ENCODE measurements around the gene ZFHX3.

The ZFHX3 gene

GRCh38 chr16:73054813-73055482, 7.0 kb upstream of the ZFHX3 start:
- DNase-seq (ENCODE audit: low read depth), result no peak

GRCh38 chr16:73054498-73054812, 6.5 kb upstream of the ZFHX3 start:
- DNase-seq (ENCODE audit: low read depth), result no peak

- DNase-seq (ENCODE audit: low read depth), result no peak
These were observed 6.2 kb upstream of the ZFHX3 start for GRCh38 chr16:73054125-73054484.

- no peak for DNase-seq (ENCODE audit: low read depth)
These were observed 5.6 kb upstream of the ZFHX3 start for GRCh38 chr16:73053364-73054124.

- DNase-seq (ENCODE audit: low read depth), result no peak
These were observed 5.1 kb upstream of the ZFHX3 start for GRCh38 chr16:73053038-73053363.

GRCh38 chr16:73052576-73052975, 4.6 kb upstream of the ZFHX3 start:
- DNase-seq (ENCODE audit: low read depth), result no peak

GRCh38 chr16:73051961-73052360, 4.0 kb upstream of the ZFHX3 start:
- DNase-seq (ENCODE audit: low read depth), result no peak

- no peak for DNase-seq (ENCODE audit: low read depth)
These were observed 3.3 kb upstream of the ZFHX3 start for GRCh38 chr16:73051226-73051625.

- DNase-seq (ENCODE audit: low read depth), result no peak
These were observed 2.5 kb upstream of the ZFHX3 start for GRCh38 chr16:73050201-73051099.

GRCh38 chr16:73049511-73049910, 1.6 kb upstream of the ZFHX3 start:
- DNase-seq (ENCODE audit: low read depth), result no peak

- no peak for DNase-seq (ENCODE audit: low read depth)
These were observed 1.2 kb upstream of the ZFHX3 start for GRCh38 chr16:73049091-73049490.

GRCh38 chr16:73048292-73049080, 558 bp upstream of the ZFHX3 start:
- DNase-seq (ENCODE audit: low read depth), result no peak

- DNase-seq (ENCODE audit: low read depth), result no peak
These were observed 750 bp downstream of the ZFHX3 start for GRCh38 chr16:73047221-73047535.

GRCh38 chr16:73046849-73047214, 1.1 kb downstream of the ZFHX3 start:
- no peak for DNase-seq (ENCODE audit: low read depth)

- DNase-seq (ENCODE audit: low read depth), result no peak
These were observed 1.6 kb downstream of the ZFHX3 start for GRCh38 chr16:73046202-73046848.

- no peak for DNase-seq (ENCODE audit: low read depth)
These were observed 4.0 kb downstream of the ZFHX3 start for GRCh38 chr16:73043828-73044467.

GRCh38 chr16:73042807-73043206, 5.1 kb downstream of the ZFHX3 start:
- DNase-seq (ENCODE audit: low read depth), result no peak

- no peak for DNase-seq (ENCODE audit: low read depth)
These were observed 6.3 kb downstream of the ZFHX3 start for GRCh38 chr16:73041676-73042075.

GRCh38 chr16:73040735-73041402, 7.1 kb downstream of the ZFHX3 start:
- DNase-seq (ENCODE audit: low read depth), result no peak

GRCh38 chr16:73040136-73040535, 7.8 kb downstream of the ZFHX3 start:
- DNase-seq (ENCODE audit: low read depth), result no peak

All from activated T-helper 9 cell treated with anti-CD3 and anti-CD28 coated beads, Interleukin-2, amount 50 U/mL, for 16 hours (primary cell).